GM04503 (cell line): ENCODE measurements around the gene PRR19.

Experiments used
- DNase-seq: peaks from one replicate; pipeline ENCODE4 v3.0.0-alpha.2; 2012; ENCODE audit warnings: low read depth

Gene PRR19

GRCh38 chr19:42349378-42350107 is 47.6 kb downstream of the PRR19 start:
- no peak for DNase-seq

DNA sequence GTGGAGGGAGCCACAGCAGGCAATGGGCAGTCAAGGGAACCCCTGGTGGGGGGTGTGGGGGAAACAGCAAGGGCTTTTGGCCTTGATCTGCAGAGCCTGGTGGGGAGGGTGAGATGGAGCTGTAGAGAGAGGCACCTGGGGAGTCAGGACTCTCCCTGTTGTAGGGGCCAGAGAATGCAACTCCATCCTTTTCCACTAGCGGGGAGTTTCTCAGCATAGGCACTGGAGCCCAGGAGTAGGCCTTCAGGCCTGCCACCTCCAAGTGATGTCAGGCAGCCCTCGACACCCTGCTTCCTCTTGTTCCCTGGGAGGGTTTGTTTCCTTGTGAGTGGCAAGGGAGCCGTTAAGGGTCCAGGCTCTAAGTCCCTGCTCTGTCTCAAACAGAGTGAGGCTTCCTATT is 48.5 kb downstream of the PRR19 start:
- no peak for DNase-seq

DNA sequence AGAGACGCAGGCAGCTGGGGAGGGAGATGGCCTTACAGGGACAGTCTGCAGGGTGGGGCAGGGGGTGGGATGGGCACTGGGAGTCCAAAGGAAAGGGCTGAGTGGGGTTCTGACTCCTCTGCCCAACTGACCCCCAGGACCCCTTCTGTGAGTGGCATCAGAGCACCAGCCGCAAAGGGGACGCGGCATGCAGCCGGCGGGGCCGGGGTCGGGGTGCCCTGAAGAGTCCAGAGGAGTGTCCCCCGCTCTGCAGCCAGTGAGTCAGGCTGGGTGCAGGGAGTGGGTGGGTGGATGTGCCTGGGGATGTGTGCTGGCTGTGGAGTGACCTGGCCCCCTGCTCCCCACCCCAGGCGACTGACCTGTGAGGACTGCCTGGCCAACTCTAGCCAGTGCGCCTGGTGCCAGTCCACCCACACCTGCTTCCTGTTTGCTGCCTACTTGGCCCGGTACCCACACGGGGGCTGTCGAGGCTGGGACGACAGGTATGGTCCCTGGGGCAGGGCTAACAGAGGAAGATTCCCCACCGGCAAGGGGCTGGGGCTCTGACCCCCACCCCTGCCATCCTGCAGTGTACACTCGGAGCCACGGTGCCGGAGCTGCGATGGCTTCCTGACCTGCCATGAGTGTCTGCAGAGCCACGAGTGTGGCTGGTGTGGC is 49.3 kb downstream of the PRR19 start:
- no peak for DNase-seq

DNA sequence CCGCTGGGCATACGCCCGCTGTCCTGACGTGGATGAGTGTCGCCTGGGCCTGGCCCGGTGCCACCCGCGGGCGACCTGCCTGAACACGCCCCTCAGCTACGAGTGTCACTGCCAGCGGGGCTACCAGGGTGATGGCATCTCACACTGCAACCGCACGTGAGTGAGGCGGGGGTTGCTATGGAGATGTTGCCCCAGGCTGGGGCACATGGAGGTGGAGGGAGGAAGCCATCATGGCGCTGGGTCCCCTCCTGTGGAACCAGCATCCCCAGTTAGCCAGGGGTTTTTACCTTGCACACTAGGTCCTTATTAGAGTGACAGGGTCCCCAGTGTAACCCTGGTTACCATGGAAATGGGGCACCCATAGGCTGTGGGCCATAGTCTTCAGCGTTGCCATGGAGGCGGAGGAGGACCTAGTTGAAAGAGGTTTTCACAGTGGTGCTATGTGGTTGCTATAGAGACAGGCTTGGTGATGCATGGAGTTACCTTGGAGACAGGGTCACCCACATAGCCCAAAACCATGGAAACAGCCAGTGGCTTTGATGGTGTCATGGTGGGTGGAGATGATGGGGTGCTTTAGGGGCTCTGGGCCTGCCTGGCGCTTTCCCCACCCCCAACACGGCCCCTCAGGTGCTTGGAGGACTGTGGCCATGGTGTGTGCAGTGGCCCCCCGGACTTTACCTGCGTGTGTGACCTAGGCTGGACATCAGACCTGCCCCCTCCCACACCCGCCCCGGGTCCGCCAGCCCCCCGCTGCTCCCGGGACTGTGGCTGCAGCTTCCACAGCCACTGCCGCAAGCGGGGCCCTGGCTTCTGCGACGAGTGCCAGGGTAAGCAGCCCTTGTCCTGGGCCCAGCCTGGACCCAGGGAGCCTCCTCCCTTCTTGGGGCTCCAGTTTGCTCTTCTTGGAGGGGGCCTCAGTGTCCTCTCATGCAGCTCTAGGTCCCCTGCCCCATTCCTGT is 50.6 kb downstream of the PRR19 start:
- DNase-seq, result no peak

DNA sequence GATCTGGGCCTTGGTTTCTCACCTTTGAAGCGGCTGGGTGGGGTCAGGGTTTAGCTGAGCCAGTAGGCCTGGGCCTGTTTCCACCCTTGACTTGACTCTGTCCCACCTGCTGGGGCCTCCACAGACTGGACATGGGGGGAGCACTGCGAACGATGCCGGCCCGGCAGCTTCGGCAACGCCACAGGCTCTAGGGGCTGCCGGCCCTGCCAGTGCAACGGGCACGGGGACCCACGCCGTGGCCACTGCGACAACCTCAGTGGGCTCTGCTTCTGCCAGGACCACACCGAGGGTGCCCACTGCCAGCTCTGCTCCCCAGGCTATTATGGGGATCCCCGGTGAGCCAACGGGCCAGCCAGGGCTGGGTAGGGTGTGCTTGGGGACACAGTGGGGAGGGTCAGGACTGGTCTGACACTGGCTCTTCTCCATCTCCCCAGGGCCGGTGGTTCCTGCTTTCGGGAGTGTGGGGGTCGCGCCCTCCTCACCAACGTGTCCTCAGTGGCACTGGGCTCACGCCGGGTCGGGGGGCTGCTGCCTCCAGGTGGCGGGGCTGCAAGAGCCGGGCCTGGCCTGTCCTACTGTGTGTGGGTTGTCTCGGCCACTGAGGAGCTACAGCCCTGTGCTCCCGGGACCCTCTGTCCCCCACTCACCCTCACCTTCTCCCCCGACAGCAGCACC is 51.5 kb downstream of the PRR19 start:
- no peak for DNase-seq

DNA sequence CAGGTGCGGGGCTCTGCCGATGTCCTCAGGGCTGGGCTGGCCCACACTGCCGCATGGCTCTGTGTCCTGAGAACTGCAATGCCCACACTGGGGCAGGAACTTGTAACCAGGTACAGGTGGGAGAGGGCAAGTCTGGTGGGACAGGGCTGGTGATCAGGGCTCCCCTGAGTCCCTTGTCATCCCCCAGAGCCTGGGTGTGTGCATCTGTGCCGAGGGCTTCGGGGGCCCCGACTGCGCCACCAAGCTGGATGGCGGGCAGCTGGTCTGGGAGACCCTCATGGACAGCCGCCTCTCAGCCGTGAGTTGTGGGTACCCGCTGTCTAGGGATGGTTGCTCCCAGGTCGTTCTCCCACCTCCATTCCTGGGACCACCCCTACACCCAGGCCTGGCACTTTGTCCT is 54.0 kb downstream of the PRR19 start:
- DNase-seq, result no peak

GRCh38 chr19:42356686-42357085 is 54.8 kb downstream of the PRR19 start:
- DNase-seq, result no peak

- DNase-seq, result no peak
Observed at GRCh38 chr19:42357290-42357689, 55.4 kb downstream of the PRR19 start.
